Psoas muscle (tissue), 8 donors: Measurements from ENCODE around the gene LST1. TPM values are rescaled to one million over a fixed set of nuclear protein-coding genes. Genes with fewer than 3 reads are reported as not detected.

Source experiments
- ATAC-seq, 4 donors: fragments of 200-7000 bp; cut with Tn5 transposase; one replicate each; pipeline ENCODE4 v1.9.1; 2020; ENCODE audit warnings: moderate library complexity in 3 of 4, mild to moderate bottlenecking in 2 of 4
- DNase-seq, 2 donors: peaks; one replicate each; pipeline ENCODE4 v3.0.0-alpha.2; 2020
- H3K27ac ChIP-seq: fragments of 200-600 bp; one replicate; pipeline ENCODE4 v1.8.0; 2022
- H3K27me3 ChIP-seq, 3 donors: fragments of 200-600 bp in 1 of 3; one replicate each; pipeline versions ENCODE4 v1.6.1 to v1.8.0; 2013 to 2022; ENCODE audit warnings: low read length in 2 of 3, mild to moderate bottlenecking in 2 of 3, moderate library complexity in 1 of 3; ENCODE audit not compliant: insufficient read depth in 3 of 3
- H3K36me3 ChIP-seq, 2 donors: fragments of 200-600 bp in 1 of 2; one replicate each; pipeline versions ENCODE4 v1.6.1 to v1.8.0; 2013 to 2022; ENCODE audit warnings: low read depth in 1 of 2, mild to moderate bottlenecking in 1 of 2, moderate library complexity in 1 of 2; ENCODE audit not compliant: insufficient read depth in 1 of 2
- H3K4me1 ChIP-seq: fragments of 200-600 bp; one replicate; pipeline ENCODE4 v1.8.0; 2022
- H3K4me3 ChIP-seq: fragments of 200-600 bp; one replicate; pipeline ENCODE4 v1.8.0; 2022; ENCODE audit warnings: mild to moderate bottlenecking
- H3K9me3 ChIP-seq: fragments of 200-600 bp; one replicate; pipeline ENCODE4 v1.8.0; 2022
- CTCF ChIP-seq: fragments of 200-600 bp; IDR thresholded peaks from one replicate; pipeline ENCODE4 v1.8.0; 2022; ENCODE audit warnings: antibody characterized with exemption
- WGBS, 3 donors: extraction: QIAGEN DNeasy Blood & Tissue Kit; methylation state at CpG; one replicate each; pipeline versions ENCODE4 v1.1.6 to v1.1.7; 2013; 5-methylcytosine and 5-hydroxymethylcytosine counted together
- intact Hi-C, 2 donors: fragments of 100-400 bp; cut with DNase I; formaldehyde crosslinking; loops; one replicate each; pipeline versions ENCODE4 v1.11.0 to v1.14.2; 2022
- long read RNA-seq, 2 donors: library from polyadenylated mRNA; unstranded; transcript quantifications; one replicate each; pipeline ENCODE4 v2.0.0, GENCODE V29; 2021
- polyA plus RNA-seq, 3 donors: library from polyadenylated mRNA; stranded (reverse); fragments of 200-250 nt; gene quantifications; one replicate each; pipeline ENCODE4 v1.2.3, GENCODE V29; 2013
- total RNA-seq, 4 donors: library from RNA; stranded (reverse); fragmentation: NEBNext Ultra II Directional in 2 of 4; extraction: Animal tissue kit (Norgen Biotek cat#: 25700) in 2 of 4; gene quantifications; one replicate each; pipeline versions ENCODE4 v1.2.1 to v1.2.4, GENCODE V29; 2021 to 2023
- donor health status: healthy with polysubstance abuse.
- donor health status: DM: no; HTN: no; CAD: no; lungs with moderate emphysema.
- donor health status: Bipolar disorder and iron deficiency.
- donor health status: healthy.
- donor health status: DM: yes; HTN: yes; CAD: no.
- donor health status: DM: no; HTN: no; CAD: no.
- donor health status: DM: no; HTN: no; CAD: no.
- donor health status: DM: yes; HTN: yes; CAD: no.

The LST1 gene
- total RNA-seq (1 to 10 TPM; 1.8 to 5.6 (median 3.1) TPM), polyA plus RNA-seq (1 to 10 TPM; 1.2 to 1.8 (median 1.7) TPM)
- long read RNA-seq, donor 1, partial matches to known transcripts: 0 of 1 reads
- long read RNA-seq, donor 1, other reads (novel, unspliced or antisense): 0 of 1 reads
- long read RNA-seq, donor 2, partial matches to known transcripts: 0 of 1 reads
- long read RNA-seq, donor 2, other reads (novel, unspliced or antisense): 0 of 1 reads

GRCh38 chr6:31586008-31586407 lies at the start of gene LST1:
Gene LST1 (plus strand): TSS chr6:31586277. CDS start chr6:31587300, 1,023 bp downstream.
- no peaks in the 10 kb centered on the region for H3K9me3 ChIP-seq
- ATAC-seq (no peak), DNase-seq (no peak)
- WGBS, 3 donors: 36 to 63% (median 44%) methylated on average over 1 of the region's 1 CpG
- no peak within 1 kb of the TSS for H3K27ac ChIP-seq
- no peak for TF ChIP-seq CTCF
- intact Hi-C loops: no loop called here
- H3K27me3 ChIP-seq: no peaks in the 10 kb centered on the region
- H3K4me3 ChIP-seq: peak within 1 kb of the TSS; percentile 4
- no peaks in the 10 kb centered on the region for H3K36me3 ChIP-seq
- no peaks in the 10 kb centered on the region for H3K4me1 ChIP-seq

GRCh38 chr6:31538805-31539400 lies 47.2 kb upstream of the LST1 start:
- H3K9me3 ChIP-seq: no peaks in the 10 kb centered on the region
- WGBS, 3 donors: 45 to 57% (median 46%) methylated on average over 6 of the region's 6 CpGs
- ATAC-seq (no peak), DNase-seq (no peak)
- no peak for TF ChIP-seq CTCF
- H3K27me3 ChIP-seq: no peaks in the 10 kb centered on the region
- peak overlapping the region; percentile 34 for H3K27ac ChIP-seq
- intact Hi-C loops: no loop called here
- peak overlapping the region; percentile 88 for H3K4me3 ChIP-seq
- H3K36me3 ChIP-seq: peaks cover 33 to 65% of the 10 kb centered on the region in 2 donors
- H3K4me1 ChIP-seq: peaks cover 29% of the 10 kb centered on the region

GRCh38 chr6:31540640-31541039 lies 45.4 kb upstream of the LST1 start:
- Histone ChIP-seq H3K4me1 (peaks cover 29% of the 10 kb centered on the region), H3K36me3 (peaks cover 26 to 48% of the 10 kb centered on the region in 2 donors), H3K27me3 (no peaks in the 10 kb centered on the region), H3K4me3 (peak overlapping the region; percentile 88), H3K27ac (peak overlapping the region; percentile 92), H3K9me3 (no peaks in the 10 kb centered on the region)
- ATAC-seq (no peak), DNase-seq (no peak)
- intact Hi-C loops: loop anchor here (5.0 to 10.0 kb wide), 4 partner anchors 43 to 424 kb away; partner anchors contain the start of genes EHMT2 (in 1 of the 2) and MICB (in 1 of the 2)
- TF ChIP-seq CTCF: no peak
- 15 to 19% (median 16%) methylated on average over 4 of the region's 4 CpGs for WGBS, 3 donors

- 0 to 1% (median 0%) methylated on average over 21 of the region's 21 CpGs for WGBS, 3 donors
- ATAC-seq: peak in 3 of 4 donors; percentile 19 to 57 (median 46)
- no peaks in the 10 kb centered on the region for H3K27me3 ChIP-seq
- peaks cover 23 to 42% of the 10 kb centered on the region in 2 donors for H3K36me3 ChIP-seq
- H3K4me3 ChIP-seq: peak overlapping the region; percentile 88
- DNase-seq: peak in 1 of 2 donors; percentile 61
- peak overlapping the region; percentile 92 for H3K27ac ChIP-seq
- peaks cover 29% of the 10 kb centered on the region for H3K4me1 ChIP-seq
- TF ChIP-seq CTCF: no peak
- intact Hi-C loops: loop anchor here (5.0 to 10.0 kb wide), 4 partner anchors 44 to 424 kb away; partner anchors contain the start of genes EHMT2 (in 1 of the 2) and MICB (in 1 of the 2)
- H3K9me3 ChIP-seq: no peaks in the 10 kb centered on the region
Measured at GRCh38 chr6:31541059-31541657, 44.9 kb upstream of the LST1 start.
